H1 (cell line): ENCODE data around the gene MCC. TPM values are rescaled to one million over a fixed set of nuclear protein-coding genes. Genes with fewer than 3 reads are reported as not detected.

ENCODE experiments used
- CTCF ChIA-PET: fragments of 300-600 bp; sonication (Branson Sonifier 250); formaldehyde crosslinking; loops from one replicate; lab custom pipeline; 2021; ENCODE audit not compliant: partially characterized antibody; lab: Charles Lee
- POLR2A ChIA-PET: fragments of 300-600 bp; sonication (Branson Sonifier 250); formaldehyde crosslinking; loops from one replicate; lab custom pipeline; 2021; ENCODE audit warnings: inconsistent platforms; ENCODE audit not compliant: partially characterized antibody; lab: Charles Lee
- DNase-seq, 2 experiments: peaks; one replicate each; pipeline versions ENCODE4 v3.0.0 to v3.0.0-alpha.2; 2010 to 2022; ENCODE audit warnings: low spot score in 2 of 2, low read depth in 1 of 2, mixed read lengths in 1 of 2
- FAIRE-seq: peaks from 2 replicates; lab custom pipeline; 2011; peaks lifted over from hg19 to GRCh38; lab: Jason Lieb, UNC
- H2AFZ ChIP-seq: 2 replicates; pipeline ENCODE4 v1.8.1; 2012; ENCODE audit warnings: low read length, inconsistent platforms
- H2AK5ac ChIP-seq: 2 replicates; pipeline ENCODE4 v1.6.1; 2013; ENCODE audit warnings: low read depth, low read length
- H2BK120ac ChIP-seq: replicated peaks from 2 replicates; pipeline ENCODE3; 2013; ENCODE audit warnings: low read depth, low read length, inconsistent platforms
- H2BK12ac ChIP-seq: 2 replicates; pipeline ENCODE4 v1.6.1; 2013; ENCODE audit warnings: low read depth, low read length
- H2BK15ac ChIP-seq: 2 replicates; pipeline ENCODE4 v1.6.1; 2013; ENCODE audit warnings: low read length
- H2BK20ac ChIP-seq: 2 replicates; pipeline ENCODE4 v1.6.1; 2013; ENCODE audit warnings: low read length
- H2BK5ac ChIP-seq: 2 replicates; pipeline ENCODE4 v1.6.1; 2013; ENCODE audit warnings: low read depth, low read length
- H3K14ac ChIP-seq: 2 replicates; pipeline ENCODE4 v1.6.1; 2013; ENCODE audit warnings: inconsistent platforms; ENCODE audit not compliant: insufficient read length
- H3K18ac ChIP-seq: 2 replicates; pipeline ENCODE4 v1.6.1; 2013; ENCODE audit warnings: low read length; ENCODE audit errors: extremely low read depth
- H3K23ac ChIP-seq: 2 replicates; pipeline ENCODE4 v1.6.1; 2013; ENCODE audit warnings: inconsistent platforms; ENCODE audit not compliant: insufficient read length
- H3K23me2 ChIP-seq: 2 replicates; pipeline ENCODE4 v1.6.1; 2013; ENCODE audit warnings: low read depth, low read length
- H3K27ac ChIP-seq: 2 replicates; pipeline ENCODE4 v1.6.1; 2011; ENCODE audit warnings: low read depth, low read length, inconsistent platforms
- H3K27me3 ChIP-seq, 4 experiments: replicated peaks in 1 of 4; 1 replicate in 1 of 4; 2 replicates in 3 of 4; pipeline versions ENCODE4 v1.6.1 to v1.8.1; 2011 to 2013; ENCODE audit warnings: low read length in 3 of 4, mild to moderate bottlenecking in 3 of 4, inconsistent platforms in 2 of 4, mixed read lengths in 2 of 4, moderate library complexity in 1 of 4; ENCODE audit not compliant: control insufficient read depth in 3 of 4, insufficient read depth in 3 of 4; ENCODE audit errors: extremely low read depth in 1 of 4
- H3K36me3 ChIP-seq, 4 experiments: 2 replicates each; pipeline versions ENCODE4 v1.6.1 to v1.8.1; 2011 to 2013; ENCODE audit warnings: mild to moderate bottlenecking in 4 of 4, low read length in 3 of 4, moderate library complexity in 2 of 4, control low read depth in 1 of 4, inconsistent platforms in 1 of 4; ENCODE audit not compliant: insufficient read depth in 4 of 4, control insufficient read depth in 2 of 4
- H3K4ac ChIP-seq: replicated peaks from 2 replicates; pipeline ENCODE3; 2013; ENCODE audit warnings: low read length, low read depth, mixed read lengths, inconsistent platforms; ENCODE audit not compliant: insufficient read length
- H3K4me1 ChIP-seq, 4 experiments: replicated peaks in 1 of 4; 1 replicate in 1 of 4; 2 replicates in 3 of 4; pipeline versions ENCODE4 v1.6.1 to v1.8.1; 2011 to 2013; ENCODE audit warnings: low read length in 3 of 4, inconsistent platforms in 2 of 4, mixed read lengths in 1 of 4; ENCODE audit not compliant: insufficient read depth in 4 of 4, control insufficient read depth in 3 of 4
- H3K4me2 ChIP-seq, 2 experiments: 2 replicates each; pipeline versions ENCODE4 v1.6.1 to v1.8.1; 2011 to 2013; ENCODE audit warnings: low read depth in 2 of 2, low read length in 2 of 2, control low read depth in 1 of 2, inconsistent platforms in 1 of 2, mild to moderate bottlenecking in 1 of 2; ENCODE audit not compliant: insufficient read depth in 1 of 2
- H3K4me3 ChIP-seq, 4 experiments: fragments of 200-600, 300-600 bp in 1 of 4; sonication (generic), shearing (Covaris generic), sonication (Bioruptor Twin) in 1 of 4; 2 replicates each; pipeline versions ENCODE4 v1.5.1 to v1.8.1; 2011 to 2016; ENCODE audit warnings: low read length in 4 of 4, low read depth in 3 of 4, control low read depth in 2 of 4, inconsistent platforms in 2 of 4, mild to moderate bottlenecking in 2 of 4, mixed read lengths in 1 of 4, moderate library complexity in 1 of 4; ENCODE audit not compliant: insufficient read depth in 2 of 4; ENCODE audit errors: extremely low read depth in 1 of 4
- H3K56ac ChIP-seq: replicated peaks from 2 replicates; pipeline ENCODE3; 2013; ENCODE audit warnings: low read depth, mild to moderate bottlenecking, mixed read lengths, low read length, inconsistent platforms; ENCODE audit not compliant: insufficient read length
- H3K79me1 ChIP-seq: 2 replicates; pipeline ENCODE4 v1.6.1; 2013; ENCODE audit warnings: low read depth, low read length, control low read depth
- H3K79me2 ChIP-seq, 2 experiments: 2 replicates each; pipeline versions ENCODE4 v1.6.1 to v1.8.1; 2012 to 2013; ENCODE audit warnings: low read length in 2 of 2, mild to moderate bottlenecking in 2 of 2, inconsistent platforms in 1 of 2; ENCODE audit not compliant: insufficient read depth in 2 of 2, control insufficient read depth in 1 of 2
- H3K9ac ChIP-seq, 4 experiments: replicated peaks in 1 of 4; 1 replicate in 1 of 4; 2 replicates in 3 of 4; pipeline versions ENCODE4 v1.6.1 to v1.8.1; 2011 to 2013; ENCODE audit warnings: low read depth in 3 of 4, low read length in 3 of 4, control low read depth in 2 of 4, mild to moderate bottlenecking in 2 of 4, moderate library complexity in 2 of 4, inconsistent platforms in 1 of 4; ENCODE audit errors: extremely low read depth in 1 of 4
- H3K9me3 ChIP-seq, 2 experiments: 2 replicates each; pipeline versions ENCODE4 v1.6.1 to v1.8.1; 2012 to 2013; ENCODE audit warnings: mild to moderate bottlenecking in 2 of 2, moderate library complexity in 2 of 2, control low read depth in 1 of 2, inconsistent platforms in 1 of 2, low read depth in 1 of 2, low read length in 1 of 2, mixed read lengths in 1 of 2; ENCODE audit not compliant: insufficient read depth in 2 of 2
- H4K20me1 ChIP-seq, 2 experiments: replicated peaks in 1 of 2; 2 replicates each; pipeline versions ENCODE3 to v1.8.1; 2011 to 2013; ENCODE audit warnings: inconsistent platforms in 2 of 2, low read length in 2 of 2, mild to moderate bottlenecking in 1 of 2; ENCODE audit not compliant: insufficient read depth in 2 of 2, control insufficient read depth in 1 of 2
- H4K5ac ChIP-seq: 2 replicates; pipeline ENCODE4 v1.6.1; 2013; ENCODE audit warnings: low read length, low read depth, mixed read lengths, inconsistent platforms; ENCODE audit not compliant: insufficient read length
- H4K8ac ChIP-seq: 2 replicates; pipeline ENCODE4 v1.8.0; 2013; ENCODE audit warnings: mild to moderate bottlenecking, moderate library complexity, low read length, inconsistent platforms; ENCODE audit not compliant: insufficient read depth; ENCODE audit errors: extremely low read depth
- H4K91ac ChIP-seq: replicated peaks from 2 replicates; pipeline ENCODE3; 2013; ENCODE audit warnings: low read length, mixed read lengths, inconsistent platforms; ENCODE audit not compliant: insufficient read length
- E2F6 ChIP-seq: IDR thresholded peaks from 2 replicates; pipeline ENCODE4 v1.6.1; 2012; ENCODE audit warnings: inconsistent platforms
- GABPA ChIP-seq: IDR thresholded peaks from 2 replicates; pipeline ENCODE4 v1.6.1; 2011; ENCODE audit warnings: mild to moderate bottlenecking, low read length, moderate library complexity, borderline replicate concordance; ENCODE audit not compliant: insufficient read depth
- KDM1A ChIP-seq: fragments of 200-600, 300-600 bp; sonication (generic); IDR thresholded peaks from 2 replicates; pipeline ENCODE4 v1.7.1; 2016; ENCODE audit warnings: mild to moderate bottlenecking, low read length, borderline replicate concordance
- NANOG ChIP-seq: IDR thresholded peaks from 2 replicates; pipeline ENCODE4 v1.6.1; 2011; ENCODE audit warnings: low read length, low read depth, mild to moderate bottlenecking, inconsistent platforms; ENCODE audit not compliant: insufficient read depth, poor library complexity, severe bottlenecking
- WGBS, 2 experiments: shearing (Covaris generic) in 1 of 2; methylation state at CpG; one replicate each; pipeline versions ENCODE4 v1.1.6 to v1.1.7; 2013 to 2015; ENCODE audit warnings: low lambda C conversion rate in 2 of 2, mixed read lengths in 2 of 2, inconsistent platforms in 1 of 2, low coverage in 1 of 2, missing lambda C conversion rate in 1 of 2; ENCODE audit not compliant: insufficient replicate concordance in 2 of 2, insufficient coverage in 1 of 2, insufficient read length in 1 of 2; ENCODE audit errors: extremely low coverage in 1 of 2, missing lambda C conversion rate in 1 of 2; 5-methylcytosine and 5-hydroxymethylcytosine counted together
- polyA plus RNA-seq, 7 experiments: library from polyadenylated mRNA; depleted of rRNA in 3 of 7; stranded (reverse) in 5 of 7; unstranded in 2 of 7; fragments of >200 nt in 5 of 7; fragments of 200-250 nt in 2 of 7; gene quantifications; 1 replicate in 5 of 7; 2 replicates in 1 of 7; 4 replicates in 1 of 7; pipeline versions ENCODE4 v1.2.1 to v1.2.3, GENCODE V29; 2011 to 2013; ENCODE audit warnings: missing spikeins in 2 of 7, mixed read lengths in 2 of 7
- total RNA-seq: library from RNA; stranded (reverse); fragmentation: NEBNext Ultra II Directional; extraction: Animal tissue kit (Norgen Biotek cat#: 25700); gene quantifications from 2 replicates; pipeline ENCODE4 v1.2.1, GENCODE V29; 2021

The MCC gene
- total and polyA plus RNA-seq, 2 of the 8 experiments (the other 6 are each of a cell fraction or from before 2014, with no cell fraction given) = 2.6 to 18.3 TPM

GRCh38 chr5:113296676-113297075 lies 191.6 kb downstream of the MCC start:
- no peak for DNase-seq
- Histone ChIP-seq H3K4me2 (no peak overlapping the region), H2BK5ac (no peak overlapping the region), H3K4ac (no peak overlapping the region), H2BK20ac (no peak overlapping the region), H2AK5ac (no peak overlapping the region), H3K23me2 (peaks cover 14% of the 10 kb centered on the region), H3K23ac (no peak overlapping the region), H3K4me3 (no peak overlapping the region), H3K36me3 (no peaks in the 10 kb centered on the region), H3K56ac (no peak overlapping the region), H4K20me1 (no peaks in the 10 kb centered on the region), H2BK12ac (no peak overlapping the region), H4K91ac (no peak overlapping the region), H3K79me2 (peaks cover 0 to 8% of the 10 kb centered on the region in 2 experiments; a peak in 3 of 4 replicates), H2BK15ac (no peak overlapping the region), H3K27me3 (peaks cover 0 to 3% (median 0%) of the 10 kb centered on the region in 4 experiments; a peak in 6 of 7 replicates), H3K9me3 (no peaks in the 10 kb centered on the region), H4K8ac (no peak overlapping the region), H3K9ac (no peak overlapping the region), H2BK120ac (no peak overlapping the region), H3K18ac (no peak overlapping the region), H3K27ac (no peak overlapping the region), H3K79me1 (no peaks in the 10 kb centered on the region), H3K4me1 (peaks cover 4 to 16% (median 11%) of the 10 kb centered on the region in 4 experiments; a peak in 6 of 7 replicates), H2AFZ (no peak overlapping the region), H4K5ac (no peak overlapping the region), H3K14ac (no peak overlapping the region)
- TF ChIP-seq NANOG (no peak), GABPA (no peak), E2F6 (no peak), KDM1A (no peak)
- POLR2A ChIA-PET = no interaction called here
- 72% methylated on average over 1 of the region's 1 CpG; no CpG with 5 or more reads in 1 of the 2 experiments for WGBS, 2 experiments
- CTCF ChIA-PET = interaction anchor here (1.0 to 1.4 kb wide), 3 partner anchors 15 to 216 kb away, joined by 3 to 4 read pairs (median 3); no protein-coding TSS in a partner anchor
- no peak for FAIRE-seq
